ENCODE data around the gene ZNF599. TPM values are rescaled to one million over a fixed set of nuclear protein-coding genes. Genes with fewer than 3 reads are reported as not detected.

ZNF599 gene
- polyA plus RNA-seq, 1 donor from 2014 or later = 14.9 TPM

DNA sequence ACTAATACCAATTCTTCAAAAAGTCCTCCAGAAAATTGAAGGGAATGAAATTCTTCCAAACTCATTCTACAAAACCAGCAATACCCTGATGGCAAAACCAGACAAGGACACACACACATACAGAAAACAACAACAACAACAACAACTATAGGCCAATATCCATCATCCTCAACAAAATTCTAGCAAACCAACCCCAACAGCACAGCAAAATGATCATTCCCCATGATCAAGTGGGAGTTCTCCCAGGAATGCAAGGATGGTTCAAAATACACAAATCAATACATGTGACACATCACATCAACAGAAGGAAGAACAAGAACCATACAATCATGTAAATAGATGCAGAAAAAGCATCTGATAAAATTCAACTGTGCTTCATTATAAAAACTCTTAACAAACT, 57.7 kb downstream of the ZNF599 start:
- no peaks in the 10 kb centered on the region for H3K27me3 ChIP-seq (ENCODE audit: insufficient read depth, low read depth, low read length)
- no peak overlapping the region for H2AFZ ChIP-seq (ENCODE audit: low read depth, low read length)
- H3K9ac ChIP-seq (ENCODE audit: low read length) = no peak overlapping the region
- H4K20me1 ChIP-seq (ENCODE audit: insufficient read depth) = no peaks in the 10 kb centered on the region
- H3K4me3 ChIP-seq (ENCODE audit: low read length) = no peak overlapping the region
- no peaks in the 10 kb centered on the region for H3K9me2 ChIP-seq (ENCODE audit: insufficient read depth, low read length)
- H3K36me3 ChIP-seq (ENCODE audit: insufficient read depth, low read length) = no peaks in the 10 kb centered on the region
- H3F3A ChIP-seq (ENCODE audit: insufficient read depth, low read length, poor library complexity, severe bottlenecking) = no peaks in the 10 kb centered on the region
- no peak for TF ChIP-seq SMC3 (conservative IDR thresholded peaks at IDR 0.05; ENCODE audit: poor library complexity)
- no peak for TF ChIP-seq EP300 (conservative IDR thresholded peaks at IDR 0.05; ENCODE audit: poor library complexity, severe bottlenecking)
- TF ChIP-seq POLR2AphosphoS5 (IDR thresholded peaks at IDR 0.05) = no peak
- TF ChIP-seq, protein P1, sequence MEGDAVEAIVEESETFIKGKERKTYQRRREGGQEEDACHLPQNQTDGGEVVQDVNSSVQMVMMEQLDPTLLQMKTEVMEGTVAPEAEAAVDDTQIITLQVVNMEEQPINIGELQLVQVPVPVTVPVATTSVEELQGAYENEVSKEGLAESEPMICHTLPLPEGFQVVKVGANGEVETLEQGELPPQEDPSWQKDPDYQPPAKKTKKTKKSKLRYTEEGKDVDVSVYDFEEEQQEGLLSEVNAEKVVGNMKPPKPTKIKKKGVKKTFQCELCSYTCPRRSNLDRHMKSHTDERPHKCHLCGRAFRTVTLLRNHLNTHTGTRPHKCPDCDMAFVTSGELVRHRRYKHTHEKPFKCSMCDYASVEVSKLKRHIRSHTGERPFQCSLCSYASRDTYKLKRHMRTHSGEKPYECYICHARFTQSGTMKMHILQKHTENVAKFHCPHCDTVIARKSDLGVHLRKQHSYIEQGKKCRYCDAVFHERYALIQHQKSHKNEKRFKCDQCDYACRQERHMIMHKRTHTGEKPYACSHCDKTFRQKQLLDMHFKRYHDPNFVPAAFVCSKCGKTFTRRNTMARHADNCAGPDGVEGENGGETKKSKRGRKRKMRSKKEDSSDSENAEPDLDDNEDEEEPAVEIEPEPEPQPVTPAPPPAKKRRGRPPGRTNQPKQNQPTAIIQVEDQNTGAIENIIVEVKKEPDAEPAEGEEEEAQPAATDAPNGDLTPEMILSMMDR (IDR thresholded peaks at IDR 0.05; ENCODE audit: poor library complexity, severe bottlenecking) = no peak
- TF ChIP-seq TAF1 (IDR thresholded peaks at IDR 0.05; ENCODE audit: low read depth) = no peak
- TF ChIP-seq, protein P2, sequence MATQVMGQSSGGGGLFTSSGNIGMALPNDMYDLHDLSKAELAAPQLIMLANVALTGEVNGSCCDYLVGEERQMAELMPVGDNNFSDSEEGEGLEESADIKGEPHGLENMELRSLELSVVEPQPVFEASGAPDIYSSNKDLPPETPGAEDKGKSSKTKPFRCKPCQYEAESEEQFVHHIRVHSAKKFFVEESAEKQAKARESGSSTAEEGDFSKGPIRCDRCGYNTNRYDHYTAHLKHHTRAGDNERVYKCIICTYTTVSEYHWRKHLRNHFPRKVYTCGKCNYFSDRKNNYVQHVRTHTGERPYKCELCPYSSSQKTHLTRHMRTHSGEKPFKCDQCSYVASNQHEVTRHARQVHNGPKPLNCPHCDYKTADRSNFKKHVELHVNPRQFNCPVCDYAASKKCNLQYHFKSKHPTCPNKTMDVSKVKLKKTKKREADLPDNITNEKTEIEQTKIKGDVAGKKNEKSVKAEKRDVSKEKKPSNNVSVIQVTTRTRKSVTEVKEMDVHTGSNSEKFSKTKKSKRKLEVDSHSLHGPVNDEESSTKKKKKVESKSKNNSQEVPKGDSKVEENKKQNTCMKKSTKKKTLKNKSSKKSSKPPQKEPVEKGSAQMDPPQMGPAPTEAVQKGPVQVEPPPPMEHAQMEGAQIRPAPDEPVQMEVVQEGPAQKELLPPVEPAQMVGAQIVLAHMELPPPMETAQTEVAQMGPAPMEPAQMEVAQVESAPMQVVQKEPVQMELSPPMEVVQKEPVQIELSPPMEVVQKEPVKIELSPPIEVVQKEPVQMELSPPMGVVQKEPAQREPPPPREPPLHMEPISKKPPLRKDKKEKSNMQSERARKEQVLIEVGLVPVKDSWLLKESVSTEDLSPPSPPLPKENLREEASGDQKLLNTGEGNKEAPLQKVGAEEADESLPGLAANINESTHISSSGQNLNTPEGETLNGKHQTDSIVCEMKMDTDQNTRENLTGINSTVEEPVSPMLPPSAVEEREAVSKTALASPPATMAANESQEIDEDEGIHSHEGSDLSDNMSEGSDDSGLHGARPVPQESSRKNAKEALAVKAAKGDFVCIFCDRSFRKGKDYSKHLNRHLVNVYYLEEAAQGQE (IDR thresholded peaks at IDR 0.05; ENCODE audit: borderline replicate concordance) = no peak
- no peak for TF ChIP-seq MXI1 (conservative IDR thresholded peaks at IDR 0.05; ENCODE audit: poor library complexity, severe bottlenecking)
- no peak for TF ChIP-seq EZH2 (IDR thresholded peaks at IDR 0.05; ENCODE audit: borderline replicate concordance, insufficient read depth, low read length, poor library complexity, severe bottlenecking)
- H3K4me2 ChIP-seq (ENCODE audit: low read length) = no peak overlapping the region
- H3K27ac ChIP-seq (ENCODE audit: low read length) = no peak overlapping the region
- H3K79me2 ChIP-seq (replicated peaks; ENCODE audit: insufficient read depth, low read length) = no peaks in the 10 kb centered on the region
- no peaks in the 10 kb centered on the region for H3K9me3 ChIP-seq (ENCODE audit: low read length)

DNA sequence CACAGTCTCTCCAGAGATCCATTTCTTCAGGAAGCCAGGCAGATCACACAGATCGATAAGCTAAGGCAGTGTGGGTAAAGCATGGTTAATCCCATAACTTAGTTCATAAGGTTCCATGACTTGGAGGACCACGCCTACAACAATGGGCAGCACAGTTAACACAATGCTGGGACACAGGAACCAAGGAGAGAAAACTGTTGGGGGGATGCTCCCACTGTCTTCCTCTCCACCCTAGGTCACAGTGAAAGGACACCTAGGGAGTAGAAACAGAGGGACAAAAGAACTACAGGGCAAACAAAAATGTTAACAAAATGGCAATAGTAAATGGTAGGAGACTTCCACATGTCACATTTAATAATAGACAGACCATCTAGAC, 59.8 kb downstream of the ZNF599 start:
- Histone ChIP-seq H3K27ac (ENCODE audit: low read length) (no peak overlapping the region), H3K4me2 (ENCODE audit: low read length) (no peak overlapping the region), H3K9ac (ENCODE audit: low read length) (no peak overlapping the region), H3K36me3 (ENCODE audit: insufficient read depth, low read length) (no peaks in the 10 kb centered on the region), H4K20me1 (ENCODE audit: insufficient read depth) (no peaks in the 10 kb centered on the region), H3F3A (ENCODE audit: insufficient read depth, low read length, poor library complexity, severe bottlenecking) (no peaks in the 10 kb centered on the region), H3K27me3 (ENCODE audit: insufficient read depth, low read depth, low read length) (no peaks in the 10 kb centered on the region), H3K79me2 (replicated peaks; ENCODE audit: insufficient read depth, low read length) (no peaks in the 10 kb centered on the region), H3K9me2 (ENCODE audit: insufficient read depth, low read length) (no peaks in the 10 kb centered on the region), H3K9me3 (ENCODE audit: low read length) (no peaks in the 10 kb centered on the region), H2AFZ (ENCODE audit: low read depth, low read length) (no peak overlapping the region), H3K4me3 (ENCODE audit: low read length) (no peak overlapping the region)
- TF ChIP-seq POLR2AphosphoS5 (IDR thresholded peaks at IDR 0.05) (no peak), EZH2 (IDR thresholded peaks at IDR 0.05; ENCODE audit: borderline replicate concordance, insufficient read depth, low read length, poor library complexity, severe bottlenecking) (no peak), TAF1 (IDR thresholded peaks at IDR 0.05; ENCODE audit: low read depth) (no peak), MXI1 (conservative IDR thresholded peaks at IDR 0.05; ENCODE audit: poor library complexity, severe bottlenecking) (no peak), EP300 (conservative IDR thresholded peaks at IDR 0.05; ENCODE audit: poor library complexity, severe bottlenecking) (no peak), SMC3 (conservative IDR thresholded peaks at IDR 0.05; ENCODE audit: poor library complexity) (no peak), RAD21 (conservative IDR thresholded peaks at IDR 0.05) (no peak)
- TF ChIP-seq, protein P2 (IDR thresholded peaks at IDR 0.05; ENCODE audit: borderline replicate concordance) = no peak
- TF ChIP-seq, protein P1 (IDR thresholded peaks at IDR 0.05; ENCODE audit: poor library complexity, severe bottlenecking) = no peak
